A549 (cell line): Measurements from ENCODE around the gene RMND5A. TPM values are rescaled to one million over a fixed set of nuclear protein-coding genes. Genes with fewer than 3 reads are reported as not detected.

Experiments used
- ATAC-seq, 2 experiments: fragments of 200-7000 bp in 1 of 2; fragments of >200 bp in 1 of 2; cut with Nextera tagmentation in 1 of 2; cut with Tn5 transposase in 1 of 2; 3 replicates each; pipeline versions ENCODE4 v1.8.0 to v1.9.1; 2018 to 2020; ENCODE audit warnings: mild to moderate bottlenecking in 1 of 2, moderate library complexity in 1 of 2
- CTCF ChIA-PET: fragments of 300-600 bp; sonication (Branson Sonifier 250); formaldehyde crosslinking; extraction: SDS; loops from one replicate; lab custom pipeline; 2021; ENCODE audit warnings: antibody characterized with exemption, inconsistent platforms; lab: Yijun Ruan, JAX
- POLR2A ChIA-PET: fragments of 350-600 bp; formaldehyde crosslinking; extraction: SDS; loops from one replicate; lab custom pipeline; 2021; ENCODE audit warnings: antibody characterized with exemption, inconsistent platforms; lab: Yijun Ruan, JAX
- DNase-seq, 2 experiments: peaks; one replicate each; pipeline versions ENCODE4 v3.0.0 to v3.0.0-alpha.2; 2011 to 2016; ENCODE audit warnings: low read depth in 1 of 2, low spot score in 1 of 2
- FAIRE-seq: peaks from 2 replicates; lab custom pipeline; 2011; peaks lifted over from hg19 to GRCh38; lab: Jason Lieb, UNC
- H3K27ac ChIP-seq, 2 experiments: fragments of >200 bp; sonication (Bioruptor Twin); formaldehyde crosslinking; 3 replicates each; pipeline ENCODE4 v1.5.1; 2016 to 2017
- H3K4me1 ChIP-seq: fragments of >200 bp; sonication (Bioruptor Twin); formaldehyde crosslinking; 3 replicates; pipeline ENCODE4 v1.6.1; 2016
- H3K4me2 ChIP-seq: fragments of >200 bp; sonication (Bioruptor Twin); formaldehyde crosslinking; 3 replicates; pipeline ENCODE4 v1.6.1; 2016
- H3K4me3 ChIP-seq: fragments of >200 bp; sonication (Bioruptor Twin); formaldehyde crosslinking; 3 replicates; pipeline ENCODE4 v1.5.1; 2016
- H3K9me3 ChIP-seq: fragments of >200 bp; sonication (Bioruptor Twin); formaldehyde crosslinking; 3 replicates; pipeline ENCODE4 v1.6.1; 2016
- BCL3 ChIP-seq: fragments of >200 bp; sonication (Bioruptor Twin); formaldehyde crosslinking; IDR thresholded peaks from 3 replicates; pipeline ENCODE4 v1.6.1; 2016
- BHLHE40 ChIP-seq: IDR thresholded peaks from 2 replicates; pipeline ENCODE4 v1.6.1; 2012; ENCODE audit warnings: low read depth, low read length, inconsistent platforms
- CHD2 ChIP-seq: fragments of 150-350 bp; IDR thresholded peaks from 2 replicates; pipeline ENCODE4 v1.6.1; 2014; ENCODE audit warnings: low read length; ENCODE audit not compliant: partially characterized antibody
- CHD4 ChIP-seq: fragments of 200-600 bp; sonication (generic); IDR thresholded peaks from 2 replicates; pipeline ENCODE4 v1.6.1; 2016; ENCODE audit warnings: antibody characterized with exemption, mild to moderate bottlenecking, borderline replicate concordance
- CTCF ChIP-seq: fragments of >200 bp; sonication (Bioruptor Twin); formaldehyde crosslinking; IDR thresholded peaks from 3 replicates; pipeline ENCODE4 v1.5.1; 2016
- EHF ChIP-seq: fragments of 250-450 bp; sonication (Bioruptor Pico); IDR thresholded peaks from 2 replicates; pipeline ENCODE4 v1.5.0; 2020; ENCODE audit warnings: mild to moderate bottlenecking
- EP300 ChIP-seq, 2 experiments: fragments of >200 bp; sonication (Bioruptor Twin); formaldehyde crosslinking; IDR thresholded peaks; 2 replicates in 1 of 2; 3 replicates in 1 of 2; pipeline ENCODE4 v1.6.1; 2016 to 2017
- ESRRA ChIP-seq: fragments of 150-350 bp; IDR thresholded peaks from 2 replicates; pipeline ENCODE4 v1.6.1; 2014; ENCODE audit warnings: mild to moderate bottlenecking, low read length, borderline replicate concordance
- FOSL2 ChIP-seq, 2 experiments: fragments of 450-650 bp in 1 of 2; fragments of >200 bp in 1 of 2; sonication (Bioruptor Twin) in 1 of 2; formaldehyde crosslinking; IDR thresholded peaks; 2 replicates each; pipeline versions ENCODE4 v1.5.0 to v1.6.1; 2016 to 2020; ENCODE audit warnings: mild to moderate bottlenecking in 1 of 2, moderate library complexity in 1 of 2
- GATA3 ChIP-seq: IDR thresholded peaks from 2 replicates; pipeline ENCODE4 v1.6.1; 2012; ENCODE audit warnings: borderline replicate concordance
- HES2 ChIP-seq: fragments of >200 bp; sonication (Bioruptor Twin); formaldehyde crosslinking; IDR thresholded peaks from 2 replicates; pipeline ENCODE4 v1.6.1; 2016
- HOXB5 ChIP-seq: fragments of 250-450 bp; sonication (Bioruptor Pico); IDR thresholded peaks from 2 replicates; pipeline ENCODE4 v1.5.0; 2020; ENCODE audit warnings: mild to moderate bottlenecking, moderate library complexity
- JUN ChIP-seq, 2 experiments: fragments of >200 bp; sonication (Bioruptor Twin); formaldehyde crosslinking; IDR thresholded peaks; 2 replicates in 1 of 2; 3 replicates in 1 of 2; pipeline ENCODE4 v1.6.1; 2016 to 2017
- JUNB ChIP-seq: fragments of >200 bp; sonication (Bioruptor Twin); formaldehyde crosslinking; IDR thresholded peaks from 2 replicates; pipeline ENCODE4 v1.6.1; 2016
- KDM1A ChIP-seq: fragments of 200-600 bp; sonication (generic); IDR thresholded peaks from 2 replicates; pipeline ENCODE4 v1.6.1; 2016; ENCODE audit warnings: low read depth, mild to moderate bottlenecking
- KDM5A ChIP-seq: fragments of 200-600 bp; sonication (generic); IDR thresholded peaks from 2 replicates; pipeline ENCODE4 v1.6.1; 2016; ENCODE audit warnings: antibody characterized with exemption, mild to moderate bottlenecking
- MAFK ChIP-seq: fragments of 450-650 bp; IDR thresholded peaks from 2 replicates; pipeline ENCODE4 v1.6.1; 2014; ENCODE audit not compliant: partially characterized antibody
- NFE2L2 ChIP-seq: fragments of 150-350 bp; conservative IDR thresholded peaks from 2 replicates; pipeline ENCODE4 v1.6.1; 2014; ENCODE audit warnings: low read length
- NR3C1 ChIP-seq: fragments of >200 bp; sonication (Bioruptor Twin); formaldehyde crosslinking; IDR thresholded peaks from 3 replicates; pipeline ENCODE4 v1.6.1; 2017
- SMC3 ChIP-seq: fragments of >200 bp; sonication (Bioruptor Twin); formaldehyde crosslinking; IDR thresholded peaks from 3 replicates; pipeline ENCODE4 v1.6.1; 2018; ENCODE audit warnings: inconsistent platforms
- ZSCAN20 ChIP-seq: fragments of 250-450 bp; sonication (Bioruptor Pico); IDR thresholded peaks from 2 replicates; pipeline ENCODE4 v1.8.0; 2022; ENCODE audit warnings: mild to moderate bottlenecking, moderate library complexity
- WGBS: methylation state at CpG from one replicate; pipeline ENCODE4 v1.1.6; 2017; ENCODE audit errors: missing lambda C conversion rate; 5-methylcytosine and 5-hydroxymethylcytosine counted together
- polyA plus RNA-seq, 4 experiments: library from polyadenylated mRNA; depleted of rRNA in 3 of 4; stranded (reverse); fragments of >200 nt; fragmentation: RNase III in 1 of 4; extraction: RNeasy Plus Mini Kit Qiagen cat#74134 plus additional on column Dnase treatment in 1 of 4; gene quantifications; 2 replicates in 3 of 4; 3 replicates in 1 of 4; pipeline ENCODE4 v1.2.3, GENCODE V29; 2011 to 2017
- TF ChIP-seq, protein P1 (sequence below): IDR thresholded peaks from 2 replicates; pipeline ENCODE4 v1.6.1; 2012
- TF ChIP-seq, protein P2 (sequence below): fragments of 450-650 bp; IDR thresholded peaks from 2 replicates; pipeline ENCODE4 v1.6.1; 2014; ENCODE audit warnings: antibody characterized with exemption
- TF ChIP-seq, protein P3 (sequence below): fragments of 250-450 bp; sonication (Bioruptor Pico); IDR thresholded peaks from 2 replicates; pipeline ENCODE4 v1.5.0; 2020; ENCODE audit warnings: low read depth, mild to moderate bottlenecking, moderate library complexity

The RMND5A gene
- polyA plus RNA-seq, 2 of the 4 experiments (the other 2 are of a cell fraction), result 10.5 to 28.0 TPM

DNA sequence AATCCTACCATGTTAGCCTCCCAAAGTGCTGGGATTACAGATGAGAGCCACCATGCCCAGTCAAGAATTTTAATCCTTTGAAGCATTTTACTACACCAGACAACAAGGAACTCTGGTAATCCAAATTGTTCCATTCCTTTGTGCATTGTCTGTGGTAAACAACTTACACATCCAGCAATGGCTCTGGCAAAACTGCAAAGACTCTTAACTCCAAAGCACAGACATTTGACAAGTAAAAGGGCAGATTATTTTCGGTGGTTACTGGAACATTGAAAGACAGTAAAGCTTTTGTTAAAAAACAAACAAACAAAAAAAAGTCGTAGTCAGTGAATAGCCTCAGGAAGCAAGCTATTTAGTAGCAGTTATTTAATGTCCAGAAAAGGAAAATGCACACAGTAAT lies 33.2 kb upstream of the RMND5A start:
- Histone ChIP-seq H3K4me1 (no peaks in the 10 kb centered on the region), H3K4me3 (no peak overlapping the region)
- no peak for ATAC-seq
- 65% methylated on average over 2 of the region's 2 CpGs for WGBS
- peak; percentile 76 for FAIRE-seq
- TF ChIP-seq CTCF (no peak), KDM5A (no peak), BHLHE40 (no peak), JUN (IDR thresholded peaks at IDR 0.05) (no peak), BCL3 (no peak), CHD2 (no peak), CHD4 (no peak), NR3C1 (no peak), KDM1A (no peak)
- TF ChIP-seq, protein P1, sequence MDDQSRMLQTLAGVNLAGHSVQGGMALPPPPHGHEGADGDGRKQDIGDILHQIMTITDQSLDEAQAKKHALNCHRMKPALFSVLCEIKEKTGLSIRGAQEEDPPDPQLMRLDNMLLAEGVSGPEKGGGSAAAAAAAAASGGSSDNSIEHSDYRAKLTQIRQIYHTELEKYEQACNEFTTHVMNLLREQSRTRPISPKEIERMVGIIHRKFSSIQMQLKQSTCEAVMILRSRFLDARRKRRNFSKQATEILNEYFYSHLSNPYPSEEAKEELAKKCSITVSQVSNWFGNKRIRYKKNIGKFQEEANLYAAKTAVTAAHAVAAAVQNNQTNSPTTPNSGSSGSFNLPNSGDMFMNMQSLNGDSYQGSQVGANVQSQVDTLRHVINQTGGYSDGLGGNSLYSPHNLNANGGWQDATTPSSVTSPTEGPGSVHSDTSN, result no peak
- TF ChIP-seq, all 56 proteins: peak for 0
- Histone ChIP-seq H3K4me2 (no peak overlapping the region), H3K9me3 (peaks cover 3% of the 10 kb centered on the region; the same call in 1 of the 3 replicates), H3K27ac (no peak overlapping the region)
- ChIA-PET CTCF (interaction anchor here (1.0 kb wide), 1 partner anchor 9 kb away, joined by 4 read pairs; no protein-coding TSS in a partner anchor), POLR2A (no interaction called here)
- no peak for DNase-seq

DNA sequence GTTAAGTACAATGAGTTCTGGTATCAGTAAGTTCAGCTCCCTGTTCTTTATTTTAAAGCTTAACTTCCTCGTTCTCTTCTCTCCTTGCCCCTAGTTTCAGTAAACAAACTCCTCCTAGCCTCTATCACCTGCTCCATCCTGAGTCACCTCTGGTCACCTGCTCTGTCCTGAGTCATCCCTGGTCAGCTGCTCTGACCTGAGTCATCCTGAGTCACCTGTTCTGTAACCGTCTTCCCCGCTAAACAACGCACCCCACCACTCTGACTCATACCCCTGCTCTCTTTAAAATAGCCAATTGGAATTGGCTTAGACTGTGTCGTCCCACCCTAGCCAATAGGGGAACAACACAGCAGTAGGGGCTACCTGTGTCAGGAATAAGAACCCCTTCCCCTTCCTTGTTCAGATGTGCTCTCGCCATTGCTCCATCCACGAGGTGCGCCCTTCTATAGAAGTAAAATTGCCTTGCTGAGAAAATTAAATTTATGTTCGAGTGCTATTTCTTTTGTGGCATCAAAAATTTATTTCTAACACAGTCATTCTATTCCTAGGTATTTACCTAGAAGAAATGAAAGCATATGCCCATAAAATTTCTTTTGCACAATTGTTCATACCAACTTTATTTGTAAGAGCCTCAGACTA lies 24.9 kb upstream of the RMND5A start:
- FAIRE-seq (no peak), DNase-seq (peak; percentile 52 to 92), ATAC-seq (peak; percentile 91 to 94)
- Histone ChIP-seq H3K4me3 (no peak overlapping the region), H3K4me1 (no peaks in the 10 kb centered on the region), H3K9me3 (peaks cover 43% of the 10 kb centered on the region), H3K4me2 (no peak overlapping the region), H3K27ac (peak overlapping the region; percentile 22 to 51; a peak in 2 of 6 replicates)
- CTCF ChIA-PET, result no interaction called here
- POLR2A ChIA-PET, result interaction anchor here (0.6 kb wide), 1 partner anchor 254 kb away, joined by 3 read pairs; no protein-coding TSS in a partner anchor
- WGBS, result 46% methylated on average over 9 of the region's 9 CpGs
- TF ChIP-seq EHF (no peak), NFE2L2 (peak; percentile 70), BHLHE40 (peak; percentile 22; the same call in 1 of the 2 replicates), ZSCAN20 (CRISPR knock-in tag) (no peak), SMC3 (no peak), JUN (IDR thresholded peaks at IDR 0.05) (peak in 1 of 2 experiments; percentile 42; a peak in 1 of 5 replicates), CTCF (no peak), JUNB (peak; percentile 92), GATA3 (peak; percentile 52; the same call in 1 of the 2 replicates), EP300 (IDR thresholded peaks at IDR 0.05) (0 out of 5 replicates have a peak, but pooled peaks of 1 of the 2 experiments have one; percentile 40), FOSL2 (IDR thresholded peaks at IDR 0.05) (peak; percentile 95), FOSL2 (CRISPR knock-in tag; IDR thresholded peaks at IDR 0.05) (peak; percentile 99), MAFK (peak; percentile 67), NR3C1 (no peak), HES2 (peak; percentile 70), ESRRA (no peak), HOXB5 (CRISPR knock-in tag) (no peak)
- TF ChIP-seq, protein P2, sequence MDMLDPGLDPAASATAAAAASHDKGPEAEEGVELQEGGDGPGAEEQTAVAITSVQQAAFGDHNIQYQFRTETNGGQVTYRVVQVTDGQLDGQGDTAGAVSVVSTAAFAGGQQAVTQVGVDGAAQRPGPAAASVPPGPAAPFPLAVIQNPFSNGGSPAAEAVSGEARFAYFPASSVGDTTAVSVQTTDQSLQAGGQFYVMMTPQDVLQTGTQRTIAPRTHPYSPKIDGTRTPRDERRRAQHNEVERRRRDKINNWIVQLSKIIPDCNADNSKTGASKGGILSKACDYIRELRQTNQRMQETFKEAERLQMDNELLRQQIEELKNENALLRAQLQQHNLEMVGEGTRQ, result peak; percentile 92
- TF ChIP-seq, protein P1, result peak; percentile 69
- TF ChIP-seq, protein P3, sequence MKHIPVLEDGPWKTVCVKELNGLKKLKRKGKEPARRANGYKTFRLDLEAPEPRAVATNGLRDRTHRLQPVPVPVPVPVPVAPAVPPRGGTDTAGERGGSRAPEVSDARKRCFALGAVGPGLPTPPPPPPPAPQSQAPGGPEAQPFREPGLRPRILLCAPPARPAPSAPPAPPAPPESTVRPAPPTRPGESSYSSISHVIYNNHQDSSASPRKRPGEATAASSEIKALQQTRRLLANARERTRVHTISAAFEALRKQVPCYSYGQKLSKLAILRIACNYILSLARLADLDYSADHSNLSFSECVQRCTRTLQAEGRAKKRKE (CRISPR knock-in tag), result peak; percentile 50; the same call in 1 of the 2 replicates
